IPS-15b (cell line): Measurements from ENCODE around the gene EIF2B5.

Experiments
- H3K27me3 ChIP-seq: one replicate; pipeline ENCODE4 v1.6.1; 2013; ENCODE audit warnings: low read length; ENCODE audit not compliant: control insufficient read depth, insufficient read depth
- H3K36me3 ChIP-seq: one replicate; pipeline ENCODE4 v1.6.1; 2013; ENCODE audit warnings: low read length; ENCODE audit not compliant: control insufficient read depth, insufficient read depth
- H3K4me1 ChIP-seq: one replicate; pipeline ENCODE4 v1.6.1; 2013; ENCODE audit warnings: mild to moderate bottlenecking, low read length; ENCODE audit not compliant: control insufficient read depth, insufficient read depth
- H3K4me3 ChIP-seq: one replicate; pipeline ENCODE4 v1.5.1; 2013; ENCODE audit warnings: low read depth, low read length
- H3K9ac ChIP-seq: one replicate; pipeline ENCODE4 v1.6.1; 2013; ENCODE audit warnings: low read depth, mild to moderate bottlenecking, low read length
- H3K9me3 ChIP-seq: one replicate; pipeline ENCODE4 v1.6.1; 2013; ENCODE audit warnings: mild to moderate bottlenecking, low read length; ENCODE audit not compliant: control insufficient read depth, insufficient read depth

EIF2B5 gene

DNA sequence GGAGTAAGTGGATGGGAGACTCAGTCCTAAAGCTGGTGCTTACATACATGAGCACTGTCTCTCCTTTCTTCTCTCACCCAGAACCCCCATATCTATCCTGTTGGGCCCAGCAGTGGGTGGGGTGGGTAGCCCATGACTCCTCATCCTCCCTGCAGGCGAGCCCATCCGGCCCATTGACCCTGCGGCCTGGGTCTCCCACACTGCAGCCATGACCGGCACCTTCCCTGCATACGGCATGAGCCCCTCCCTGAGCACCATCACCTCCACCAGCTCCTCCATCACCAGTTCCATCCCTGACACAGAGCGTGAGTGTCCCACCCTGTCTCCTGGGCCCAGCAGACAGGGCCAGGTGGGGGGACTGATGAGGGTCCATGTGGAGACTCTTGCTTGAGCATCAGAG, 31.5 kb downstream of the EIF2B5 start:
- no peaks in the 10 kb centered on the region for H3K4me1 ChIP-seq
- H3K4me3 ChIP-seq: no peak overlapping the region
- H3K9ac ChIP-seq: no peak overlapping the region
- H3K27me3 ChIP-seq: no peaks in the 10 kb centered on the region
- no peaks in the 10 kb centered on the region for H3K9me3 ChIP-seq
- peaks cover 52% of the 10 kb centered on the region for H3K36me3 ChIP-seq

DNA sequence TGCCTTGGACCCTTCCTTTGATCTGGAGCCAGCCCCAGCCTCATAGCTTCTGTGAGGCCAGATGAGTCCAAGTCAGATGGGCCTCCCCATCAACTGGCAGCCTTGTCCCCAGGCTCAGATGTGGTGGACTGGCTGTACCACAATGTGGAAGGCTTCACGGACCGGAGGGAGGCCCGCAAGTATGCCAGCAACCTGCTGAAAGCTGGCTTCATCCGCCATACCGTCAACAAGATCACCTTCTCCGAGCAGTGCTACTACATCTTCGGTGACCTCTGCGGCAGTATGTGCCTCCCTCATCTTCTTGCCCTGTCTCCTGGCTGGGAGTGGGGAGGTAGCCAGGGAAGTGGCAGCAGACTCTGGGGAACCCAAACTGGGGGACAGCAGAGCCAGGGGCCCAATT, 32.6 kb downstream of the EIF2B5 start:
- Histone ChIP-seq H3K27me3 (no peaks in the 10 kb centered on the region), H3K4me1 (no peaks in the 10 kb centered on the region), H3K9ac (no peak overlapping the region), H3K9me3 (no peaks in the 10 kb centered on the region), H3K4me3 (no peak overlapping the region), H3K36me3 (peaks cover 55% of the 10 kb centered on the region)

- H3K4me1 ChIP-seq: no peaks in the 10 kb centered on the region
- no peaks in the 10 kb centered on the region for H3K9me3 ChIP-seq
- peaks cover 53% of the 10 kb centered on the region for H3K36me3 ChIP-seq
- no peaks in the 10 kb centered on the region for H3K27me3 ChIP-seq
- H3K9ac ChIP-seq: no peak overlapping the region
- H3K4me3 ChIP-seq: no peak overlapping the region
Observed at GRCh38 chr3:184168363-184169120, 33.4 kb downstream of the EIF2B5 start.

GRCh38 chr3:184169896-184170875, 35.0 kb downstream of the EIF2B5 start:
- H3K4me3 ChIP-seq: no peak overlapping the region
- no peaks in the 10 kb centered on the region for H3K4me1 ChIP-seq
- no peaks in the 10 kb centered on the region for H3K27me3 ChIP-seq
- H3K9me3 ChIP-seq: no peaks in the 10 kb centered on the region
- H3K9ac ChIP-seq: no peak overlapping the region
- peaks cover 39% of the 10 kb centered on the region for H3K36me3 ChIP-seq

GRCh38 chr3:184171562-184171961, 36.4 kb downstream of the EIF2B5 start:
- Histone ChIP-seq H3K4me1 (no peaks in the 10 kb centered on the region), H3K4me3 (no peak overlapping the region), H3K27me3 (no peaks in the 10 kb centered on the region), H3K9ac (no peak overlapping the region), H3K36me3 (peaks cover 27% of the 10 kb centered on the region), H3K9me3 (no peaks in the 10 kb centered on the region)

DNA sequence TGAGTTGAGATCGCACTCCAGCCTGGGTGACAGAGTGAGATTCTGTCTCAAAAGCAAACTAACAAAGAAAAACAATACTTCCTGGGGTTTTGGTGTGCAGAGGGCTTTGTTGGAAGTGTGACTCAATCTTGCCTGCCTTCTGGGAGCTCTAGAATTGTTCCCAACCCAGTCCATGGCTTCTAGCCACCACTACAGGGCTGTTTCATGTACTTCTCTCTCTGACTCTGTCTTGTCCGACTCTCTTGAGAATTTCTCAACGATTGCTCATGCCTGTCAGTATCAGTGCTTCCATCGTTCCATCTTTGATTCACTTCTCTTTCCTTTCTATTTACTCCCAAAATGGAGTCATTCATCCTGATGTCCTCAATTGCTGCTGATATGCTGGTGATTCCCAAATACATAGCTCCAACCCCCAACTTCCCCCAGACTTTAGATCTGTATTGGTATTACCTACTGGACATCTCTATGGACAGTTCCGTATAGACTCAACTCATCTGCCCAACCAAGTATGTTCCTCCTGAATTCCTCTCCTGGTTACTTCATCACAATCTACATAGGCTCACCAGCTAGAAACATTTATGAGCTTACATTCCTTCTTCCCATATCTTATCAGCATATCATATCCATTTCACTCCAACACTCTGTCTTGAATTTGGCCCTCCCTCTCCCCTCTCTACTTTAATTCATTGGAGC, 37.7 kb downstream of the EIF2B5 start:
- Histone ChIP-seq H3K9ac (no peak overlapping the region), H3K36me3 (peaks cover 25% of the 10 kb centered on the region), H3K27me3 (no peaks in the 10 kb centered on the region), H3K4me3 (no peak overlapping the region), H3K9me3 (no peaks in the 10 kb centered on the region), H3K4me1 (peaks cover 9% of the 10 kb centered on the region)

DNA sequence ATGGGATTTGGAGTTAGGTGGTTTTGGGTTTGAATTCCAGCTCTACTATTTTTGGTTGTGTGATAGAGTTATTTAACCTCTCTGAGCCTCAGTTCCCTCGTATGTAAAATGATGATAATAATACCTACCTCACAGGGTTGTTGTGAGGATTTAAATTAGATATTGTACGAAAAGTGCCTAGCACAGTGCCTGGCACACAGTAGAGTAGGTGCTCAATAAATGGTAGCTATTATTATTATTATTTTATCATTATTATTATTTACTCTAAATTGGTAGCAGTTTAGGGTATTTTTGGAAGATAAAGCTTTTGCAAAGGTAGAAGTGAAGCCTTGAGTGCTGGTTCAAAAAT, 38.2 kb downstream of the EIF2B5 start:
- Histone ChIP-seq H3K27me3 (no peaks in the 10 kb centered on the region), H3K4me3 (no peak overlapping the region), H3K9me3 (no peaks in the 10 kb centered on the region), H3K9ac (no peak overlapping the region), H3K36me3 (peaks cover 25% of the 10 kb centered on the region), H3K4me1 (peaks cover 9% of the 10 kb centered on the region)

- Histone ChIP-seq H3K27me3 (no peaks in the 10 kb centered on the region), H3K4me3 (no peak overlapping the region), H3K4me1 (peaks cover 9% of the 10 kb centered on the region), H3K9me3 (no peaks in the 10 kb centered on the region), H3K36me3 (peaks cover 31% of the 10 kb centered on the region), H3K9ac (no peak overlapping the region)
Observed at GRCh38 chr3:184174284-184174645, 39.1 kb downstream of the EIF2B5 start.

DNA sequence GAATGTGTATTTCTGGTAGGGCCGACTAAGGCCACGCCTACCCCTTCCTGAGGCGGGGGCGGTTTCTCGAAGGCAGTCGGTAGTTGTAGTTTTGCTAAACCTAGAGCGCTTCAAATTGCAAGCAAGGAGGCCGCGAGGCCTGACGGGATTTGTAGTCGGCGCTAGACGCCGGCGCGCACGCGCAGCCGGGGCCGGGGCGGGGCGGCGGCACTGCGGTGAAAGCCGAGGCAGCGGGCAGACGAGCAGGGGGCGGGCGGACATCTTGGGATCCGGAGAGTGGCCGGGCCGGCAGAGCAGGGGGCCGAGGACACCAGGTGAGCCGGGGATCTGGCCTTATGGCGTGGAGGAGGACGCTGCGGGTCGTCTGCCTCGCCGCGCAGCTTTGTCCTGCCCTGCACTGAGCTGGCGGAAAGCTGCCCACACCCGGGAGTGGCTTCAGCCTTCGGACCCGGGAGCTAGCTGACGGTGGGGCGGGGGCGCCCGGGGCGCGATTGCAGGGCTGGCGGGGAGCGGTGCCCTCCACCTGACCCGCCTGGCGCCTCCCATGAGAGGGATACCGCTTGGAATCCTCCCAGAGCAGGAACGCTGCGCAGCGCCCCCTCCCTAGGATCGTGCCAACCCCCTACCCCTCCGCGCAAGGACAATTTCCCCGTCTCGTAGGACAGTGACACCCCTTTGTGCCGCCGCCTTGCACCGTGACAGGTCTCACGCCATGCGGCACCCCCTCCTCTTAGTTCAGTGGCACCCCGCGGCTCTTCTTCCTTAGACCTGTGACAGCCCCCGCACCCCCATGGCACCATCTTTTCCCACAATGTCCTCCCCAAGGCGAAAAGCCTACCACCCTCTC, 39.7 kb downstream of the EIF2B5 start, which contains the start of gene AP2M1:
Gene AP2M1 (plus strand): TSS at position 210 of the 847 bp plus-strand sequence. CDS start 2,139 bp downstream, outside the sequence.
- Histone ChIP-seq H3K4me3 (peak within 1 kb of the TSS; percentile 82), H3K9ac (peak within 1 kb of the TSS; percentile 87), H3K27me3 (no peaks in the 10 kb centered on the region), H3K36me3 (peaks cover 37% of the 10 kb centered on the region), H3K4me1 (peaks cover 9% of the 10 kb centered on the region), H3K9me3 (no peaks in the 10 kb centered on the region)

- H3K4me1 ChIP-seq: peaks cover 9% of the 10 kb centered on the region
- peak overlapping the region; percentile 82 for H3K4me3 ChIP-seq
- H3K27me3 ChIP-seq: no peaks in the 10 kb centered on the region
- H3K9me3 ChIP-seq: no peaks in the 10 kb centered on the region
- H3K36me3 ChIP-seq: peaks cover 41% of the 10 kb centered on the region
- peak overlapping the region; percentile 87 for H3K9ac ChIP-seq
Observed at GRCh38 chr3:184175506-184175905, 40.3 kb downstream of the EIF2B5 start.

DNA sequence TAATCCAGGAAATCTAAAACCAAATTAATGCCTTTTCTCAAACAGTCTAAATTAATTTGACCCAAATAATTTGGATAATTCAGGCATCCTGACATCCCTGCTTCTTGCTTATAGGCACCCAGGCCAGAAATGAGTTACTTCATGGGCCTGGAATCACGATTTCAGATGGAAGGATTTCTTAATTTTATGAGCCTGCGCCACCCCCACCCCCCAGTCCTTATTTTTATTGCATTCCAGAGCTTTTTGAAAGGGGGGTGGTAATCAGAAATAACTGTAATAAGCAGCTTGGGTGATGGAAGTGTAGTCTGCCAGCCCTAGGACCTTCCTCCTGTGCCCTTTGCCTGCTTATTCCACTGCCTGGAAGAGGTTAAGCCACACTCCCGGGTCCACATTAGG, 40.8 kb downstream of the EIF2B5 start:
- H3K4me3 ChIP-seq: peak overlapping the region; percentile 82
- peak overlapping the region; percentile 87 for H3K9ac ChIP-seq
- H3K27me3 ChIP-seq: no peaks in the 10 kb centered on the region
- H3K9me3 ChIP-seq: no peaks in the 10 kb centered on the region
- H3K4me1 ChIP-seq: peaks cover 9% of the 10 kb centered on the region
- peaks cover 45% of the 10 kb centered on the region for H3K36me3 ChIP-seq
